K562 (cell line): ENCODE measurements around the gene MFSD11. TPM values are rescaled to one million over a fixed set of nuclear protein-coding genes. Genes with fewer than 3 reads are reported as not detected.
A peak's percentile ranks its signal among the peaks of the same experiment; 100 is the strongest.

Experiments used
- ARID3B ChIP-seq: fragments of 250-450 bp; sonication (Bioruptor Pico); IDR thresholded peaks from 2 replicates; pipeline ENCODE4 v1.4.0; 2020; ENCODE audit warnings: borderline replicate concordance
- CBX2 ChIP-seq: fragments of 200-600 bp; sonication (generic); IDR thresholded peaks from one replicate; pipeline ENCODE4 v1.6.1; 2012; ENCODE audit warnings: mild to moderate bottlenecking, low read length, inconsistent platforms; ENCODE audit not compliant: insufficient read depth, poor library complexity, severe bottlenecking
- CREBBP ChIP-seq: IDR thresholded peaks from one replicate; pipeline ENCODE4 v1.6.1; 2012; ENCODE audit warnings: low read depth, mild to moderate bottlenecking, control low read depth, inconsistent platforms, low read length
- CTCF ChIP-seq, 3 experiments: IDR thresholded peaks in 2 of 3; conservative IDR thresholded peaks in 1 of 3; 2 replicates each; pipeline ENCODE4 v1.5.1; 2011 to 2012; ENCODE audit warnings: low read length in 3 of 3, mild to moderate bottlenecking in 3 of 3, control low read depth in 2 of 3, improper control_type of control experiment in 1 of 3, inconsistent platforms in 1 of 3, low read depth in 1 of 3, mixed read lengths in 1 of 3, moderate library complexity in 1 of 3; ENCODE audit not compliant: insufficient read depth in 2 of 3
- E2F5 ChIP-seq: sonication (generic); formaldehyde crosslinking; IDR thresholded peaks from 2 replicates; pipeline ENCODE4 v1.8.0; 2022; ENCODE audit warnings: mild to moderate bottlenecking, missing genetic modification reagents
- EP300 ChIP-seq: IDR thresholded peaks from 2 replicates; pipeline ENCODE4 v1.6.1; 2012; ENCODE audit warnings: low read length, improper control_type of control experiment
- HNRNPH1 ChIP-seq: fragments of 200-400 bp; formaldehyde crosslinking; optimal IDR thresholded peaks from 2 replicates; pipeline ENCODE3; 2017; ENCODE audit warnings: low read depth, mild to moderate bottlenecking, low read length, moderate library complexity
- KLF10 ChIP-seq: fragments of 250-450 bp; sonication (Bioruptor Pico); IDR thresholded peaks from 2 replicates; pipeline ENCODE4 v1.6.1; 2021; ENCODE audit warnings: matching md5 sums
- POLR3A ChIP-seq: IDR thresholded peaks from 2 replicates; pipeline ENCODE4 v1.6.1; 2011; ENCODE audit warnings: borderline replicate concordance, mild to moderate bottlenecking, moderate library complexity; ENCODE audit not compliant: insufficient read length, insufficient read depth; ENCODE audit errors: extremely low read depth
- SFPQ ChIP-seq: fragments of 200-400 bp; formaldehyde crosslinking; IDR thresholded peaks from 2 replicates; pipeline ENCODE4 v1.6.1; 2017; ENCODE audit warnings: mild to moderate bottlenecking, low read depth, low read length, moderate library complexity
- SREBF1 ChIP-seq: fragments of 150-350 bp; IDR thresholded peaks from 2 replicates; pipeline ENCODE4 v1.6.1; 2014; ENCODE audit warnings: antibody characterized with exemption, low read depth, low read length, borderline replicate concordance
- SRSF7 ChIP-seq: fragments of 200-400 bp; formaldehyde crosslinking; optimal IDR thresholded peaks from 2 replicates; pipeline ENCODE3; 2017; ENCODE audit warnings: mild to moderate bottlenecking, low read depth, low read length
- TBP ChIP-seq: optimal IDR thresholded peaks from 2 replicates; pipeline ENCODE3; 2011; ENCODE audit warnings: low read depth, low read length, improper control_type of control experiment
- THRAP3 ChIP-seq: fragments of 450-650 bp; IDR thresholded peaks from 2 replicates; pipeline ENCODE4 v1.6.1; 2016; ENCODE audit warnings: mild to moderate bottlenecking, inconsistent platforms, borderline replicate concordance
- ZHX1 ChIP-seq: fragments of 150-350 bp; conservative IDR thresholded peaks from 2 replicates; pipeline ENCODE4 v1.6.1; 2014; ENCODE audit warnings: low read length
- ZNF668 ChIP-seq: fragments of 250-450 bp; sonication (Bioruptor Pico); IDR thresholded peaks from 2 replicates; pipeline ENCODE4 v1.8.0; 2022; ENCODE audit warnings: mild to moderate bottlenecking, inconsistent platforms
- ZZZ3 ChIP-seq: fragments of 450-650 bp; IDR thresholded peaks from 2 replicates; pipeline ENCODE4 v1.6.1; 2016; ENCODE audit warnings: antibody characterized with exemption, mild to moderate bottlenecking, moderate library complexity
- polyA plus RNA-seq, 8 experiments: library from polyadenylated mRNA; depleted of rRNA in 4 of 8; stranded (reverse) in 5 of 8; unstranded in 3 of 8; fragments of >200 nt; fragmentation: Nextera tagmentation in 2 of 8; fragmentation: Illumina TruSeq in 1 of 8; extraction: Ambion mirVana in 2 of 8; extraction: Trizol in 1 of 8; gene quantifications; 2 replicates each; pipeline versions ENCODE4 v1.2.1 to v1.2.3, GENCODE V29; 2011 to 2014; ENCODE audit warnings: inconsistent platforms in 1 of 8, missing spikeins in 1 of 8
- total RNA-seq, 7 experiments: library from RNA; depleted of rRNA in 6 of 7; stranded (reverse); fragments of >200 nt in 6 of 7; fragmentation: Illumina TruSeq in 2 of 7; extraction: Trizol in 2 of 7; gene quantifications; 2 replicates each; pipeline versions ENCODE4 v1.2.1 to v1.2.3, GENCODE V29; 2011 to 2021; ENCODE audit warnings: low replicate concordance in 1 of 7

MFSD11 gene
- total and polyA plus RNA-seq, 9 of the 15 experiments (the other 6 are each of a cell fraction or from before 2014, with no cell fraction given): 14.4 to 24.5 (median 19.9) TPM

- TF ChIP-seq CREBBP (no peak), ARID3B (CRISPR knock-in tag) (no peak), KLF10 (CRISPR knock-in tag) (no peak), SREBF1 (no peak), ZNF668 (CRISPR knock-in tag) (no peak), TBP (no peak), HNRNPH1 (no peak), ZHX1 (no peak), CTCF (IDR thresholded peaks at IDR 0.05 in 2 of 3, conservative IDR thresholded peaks at IDR 0.05 in 1 of 3; ENCODE audit: insufficient read depth in 2 of 3, low read depth in 1 of 3, low read length in 3 of 3) (peak; percentile 73 to 79 (median 77)), SFPQ (no peak), CBX2 (no peak), SRSF7 (no peak), POLR3A (no peak), E2F5 (CRISPR knock-in tag) (no peak), ZZZ3 (no peak), EP300 (no peak; the same call in 1 of the 2 replicates), THRAP3 (no peak)
These were observed 10.9 kb upstream of the MFSD11 start, which contains the start of gene METTL23 (continued) for GRCh38 chr17:76726776-76727718.
